ENCODE data around the gene PPP1R13B.
A peak's percentile ranks its signal among the peaks of the same experiment; 100 is the strongest.

PPP1R13B gene

GRCh38 chr14:103879570-103880347 lies 32.4 kb upstream of the PPP1R13B start:
- Histone ChIP-seq H3K27me3 (ENCODE audit: control insufficient read depth, insufficient read depth, low read length) (no peaks in the 10 kb centered on the region), H3K27ac (ENCODE audit: low read depth, low read length) (no peak overlapping the region), H3K9ac (ENCODE audit: low read length) (no peak overlapping the region)

GRCh38 chr14:103879118-103879569 lies 31.8 kb upstream of the PPP1R13B start:
- H3K4me3 ChIP-seq (ENCODE audit: low read depth, low read length), result no peak overlapping the region
- no peaks in the 10 kb centered on the region for H3K9me3 ChIP-seq (ENCODE audit: control insufficient read depth, insufficient read depth, low read depth, low read length)
- H3K9ac ChIP-seq (ENCODE audit: low read length), result no peak overlapping the region
- no peak overlapping the region for H3K27ac ChIP-seq (ENCODE audit: low read depth, low read length)
- no peaks in the 10 kb centered on the region for H3K27me3 ChIP-seq (ENCODE audit: control insufficient read depth, insufficient read depth, low read length)
- peaks cover 17% of the 10 kb centered on the region for H3K4me1 ChIP-seq (ENCODE audit: control insufficient read depth, insufficient read depth, low read length)
- H3K36me3 ChIP-seq (ENCODE audit: control insufficient read depth, insufficient read depth, low read length), result no peaks in the 10 kb centered on the region

More at GRCh38 chr14:103879570-103880347, 32.4 kb upstream of the PPP1R13B start:
- Histone ChIP-seq H3K9me3 (ENCODE audit: control insufficient read depth, insufficient read depth, low read depth, low read length) (no peaks in the 10 kb centered on the region), H3K4me1 (ENCODE audit: control insufficient read depth, insufficient read depth, low read length) (peaks cover 17% of the 10 kb centered on the region), H3K4me3 (ENCODE audit: low read depth, low read length) (peak overlapping the region; percentile 23; the same call in 1 of the 2 replicates), H3K36me3 (ENCODE audit: control insufficient read depth, insufficient read depth, low read length) (no peaks in the 10 kb centered on the region)

GRCh38 chr14:103878180-103878579 lies 30.8 kb upstream of the PPP1R13B start:
- Histone ChIP-seq H3K27me3 (ENCODE audit: control insufficient read depth, insufficient read depth, low read length) (no peaks in the 10 kb centered on the region), H3K4me1 (ENCODE audit: control insufficient read depth, insufficient read depth, low read length) (peaks cover 17% of the 10 kb centered on the region), H3K4me3 (ENCODE audit: low read depth, low read length) (no peak overlapping the region), H3K9ac (ENCODE audit: low read length) (no peak overlapping the region), H3K27ac (ENCODE audit: low read depth, low read length) (no peak overlapping the region), H3K9me3 (ENCODE audit: control insufficient read depth, insufficient read depth, low read depth, low read length) (no peaks in the 10 kb centered on the region), H3K36me3 (ENCODE audit: control insufficient read depth, insufficient read depth, low read length) (no peaks in the 10 kb centered on the region)

- H3K9me3 ChIP-seq (ENCODE audit: control insufficient read depth, insufficient read depth, low read depth, low read length), result no peaks in the 10 kb centered on the region
- peaks cover 19% of the 10 kb centered on the region for H3K4me1 ChIP-seq (ENCODE audit: control insufficient read depth, insufficient read depth, low read length)
- no peaks in the 10 kb centered on the region for H3K27me3 ChIP-seq (ENCODE audit: control insufficient read depth, insufficient read depth, low read length)
- no peak overlapping the region for H3K27ac ChIP-seq (ENCODE audit: low read depth, low read length)
- no peak overlapping the region for H3K4me3 ChIP-seq (ENCODE audit: low read depth, low read length)
- no peak overlapping the region for H3K9ac ChIP-seq (ENCODE audit: low read length)
- no peaks in the 10 kb centered on the region for H3K36me3 ChIP-seq (ENCODE audit: control insufficient read depth, insufficient read depth, low read length)
These were observed 27.6 kb upstream of the PPP1R13B start for GRCh38 chr14:103875010-103875409.

GRCh38 chr14:103872481-103873113 lies 25.2 kb upstream of the PPP1R13B start:
- Histone ChIP-seq H3K9me3 (ENCODE audit: control insufficient read depth, insufficient read depth, low read depth, low read length) (no peaks in the 10 kb centered on the region), H3K9ac (ENCODE audit: low read length) (peak overlapping the region; percentile 13), H3K27me3 (ENCODE audit: control insufficient read depth, insufficient read depth, low read length) (no peaks in the 10 kb centered on the region), H3K36me3 (ENCODE audit: control insufficient read depth, insufficient read depth, low read length) (no peaks in the 10 kb centered on the region), H3K27ac (ENCODE audit: low read depth, low read length) (no peak overlapping the region), H3K4me3 (ENCODE audit: low read depth, low read length) (peak overlapping the region; percentile 48), H3K4me1 (ENCODE audit: control insufficient read depth, insufficient read depth, low read length) (peaks cover 19% of the 10 kb centered on the region)

GRCh38 chr14:103871596-103872480 lies 24.5 kb upstream of the PPP1R13B start:
- Histone ChIP-seq H3K27ac (ENCODE audit: low read depth, low read length) (no peak overlapping the region), H3K9me3 (ENCODE audit: control insufficient read depth, insufficient read depth, low read depth, low read length) (no peaks in the 10 kb centered on the region), H3K27me3 (ENCODE audit: control insufficient read depth, insufficient read depth, low read length) (no peaks in the 10 kb centered on the region), H3K36me3 (ENCODE audit: control insufficient read depth, insufficient read depth, low read length) (no peaks in the 10 kb centered on the region), H3K9ac (ENCODE audit: low read length) (peak overlapping the region; percentile 13), H3K4me3 (ENCODE audit: low read depth, low read length) (peak overlapping the region; percentile 48), H3K4me1 (ENCODE audit: control insufficient read depth, insufficient read depth, low read length) (peaks cover 20% of the 10 kb centered on the region)

- Histone ChIP-seq H3K27me3 (ENCODE audit: control insufficient read depth, insufficient read depth, low read length) (no peaks in the 10 kb centered on the region), H3K4me1 (ENCODE audit: control insufficient read depth, insufficient read depth, low read length) (peaks cover 20% of the 10 kb centered on the region), H3K27ac (ENCODE audit: low read depth, low read length) (no peak overlapping the region), H3K4me3 (ENCODE audit: low read depth, low read length) (no peak overlapping the region; the same call in 1 of the 2 replicates), H3K9ac (ENCODE audit: low read length) (no peak overlapping the region), H3K9me3 (ENCODE audit: control insufficient read depth, insufficient read depth, low read depth, low read length) (no peaks in the 10 kb centered on the region), H3K36me3 (ENCODE audit: control insufficient read depth, insufficient read depth, low read length) (no peaks in the 10 kb centered on the region)
These were observed 23.7 kb upstream of the PPP1R13B start for GRCh38 chr14:103870891-103871595.

GRCh38 chr14:103870144-103870876 lies 22.9 kb upstream of the PPP1R13B start:
- Histone ChIP-seq H3K36me3 (ENCODE audit: control insufficient read depth, insufficient read depth, low read length) (no peaks in the 10 kb centered on the region), H3K27me3 (ENCODE audit: control insufficient read depth, insufficient read depth, low read length) (no peaks in the 10 kb centered on the region), H3K9me3 (ENCODE audit: control insufficient read depth, insufficient read depth, low read depth, low read length) (no peaks in the 10 kb centered on the region), H3K27ac (ENCODE audit: low read depth, low read length) (no peak overlapping the region), H3K4me3 (ENCODE audit: low read depth, low read length) (no peak overlapping the region), H3K9ac (ENCODE audit: low read length) (no peak overlapping the region), H3K4me1 (ENCODE audit: control insufficient read depth, insufficient read depth, low read length) (peaks cover 20% of the 10 kb centered on the region)

GRCh38 chr14:103869406-103870143 lies 22.2 kb upstream of the PPP1R13B start:
- no peaks in the 10 kb centered on the region for H3K36me3 ChIP-seq (ENCODE audit: control insufficient read depth, insufficient read depth, low read length)
- H3K27ac ChIP-seq (ENCODE audit: low read depth, low read length), result no peak overlapping the region
- no peaks in the 10 kb centered on the region for H3K9me3 ChIP-seq (ENCODE audit: control insufficient read depth, insufficient read depth, low read depth, low read length)
- peaks cover 20% of the 10 kb centered on the region for H3K4me1 ChIP-seq (ENCODE audit: control insufficient read depth, insufficient read depth, low read length)
- H3K4me3 ChIP-seq (ENCODE audit: low read depth, low read length), result no peak overlapping the region
- H3K9ac ChIP-seq (ENCODE audit: low read length), result no peak overlapping the region
- no peaks in the 10 kb centered on the region for H3K27me3 ChIP-seq (ENCODE audit: control insufficient read depth, insufficient read depth, low read length)

Measured in HUES6 (cell line).